SU-DHL-6 (cell line): ENCODE results near the gene CHCT1.
A peak's percentile ranks its signal among the peaks of the same experiment; 100 is the strongest.

ENCODE experiments used
- H2AFZ ChIP-seq: fragments of 200-600 bp; sonication (generic); 2 replicates; pipeline ENCODE4 v1.6.1; 2014; ENCODE audit warnings: low read depth, mild to moderate bottlenecking, moderate library complexity, mixed read lengths, antibody characterized with exemption, low read length; ENCODE audit not compliant: severe bottlenecking
- H3F3A ChIP-seq: fragments of 200-600 bp; shearing (Covaris generic); 2 replicates; pipeline ENCODE4 v1.6.0; 2016; ENCODE audit warnings: antibody characterized with exemption, mild to moderate bottlenecking; ENCODE audit not compliant: insufficient read depth
- H3K27ac ChIP-seq: fragments of 200-600 bp; sonication (generic); 2 replicates; pipeline ENCODE4 v1.5.1; 2016; ENCODE audit warnings: low read depth, mild to moderate bottlenecking, low read length, moderate library complexity, mixed read lengths
- H3K27me3 ChIP-seq: fragments of 200-600 bp; sonication (generic), shearing (Covaris generic); 2 replicates; pipeline ENCODE4 v1.6.0; 2014; ENCODE audit warnings: mild to moderate bottlenecking, low read length
- H3K36me3 ChIP-seq: fragments of 200-600 bp; sonication (generic); 2 replicates; pipeline ENCODE4 v1.6.1; 2014; ENCODE audit warnings: mild to moderate bottlenecking, low read length, mixed read lengths
- H3K4me2 ChIP-seq: fragments of 300-600, 200-600 bp; shearing (Covaris generic), sonication (generic); 2 replicates; pipeline ENCODE4 v1.6.0; 2014; ENCODE audit warnings: low read length, low read depth, mild to moderate bottlenecking; ENCODE audit not compliant: poor library complexity, severe bottlenecking
- H3K4me3 ChIP-seq: fragments of 200-600 bp; sonication (generic); 2 replicates; pipeline ENCODE4 v1.5.1; 2014; ENCODE audit warnings: antibody characterized with exemption, low read length, mild to moderate bottlenecking, mixed read lengths; ENCODE audit not compliant: insufficient read depth, poor library complexity, severe bottlenecking
- H3K79me2 ChIP-seq: fragments of 200-600 bp; sonication (generic); 2 replicates; pipeline ENCODE4 v1.6.1; 2014; ENCODE audit warnings: mild to moderate bottlenecking, low read length, moderate library complexity; ENCODE audit not compliant: insufficient read depth
- H3K9ac ChIP-seq: fragments of 200-600 bp; sonication (generic); 2 replicates; pipeline ENCODE4 v1.7.0; 2014; ENCODE audit warnings: mild to moderate bottlenecking, low read length
- H3K9me2 ChIP-seq: fragments of 200-600 bp; sonication (generic); replicated peaks from 2 replicates; pipeline ENCODE4 v1.6.1; 2014; ENCODE audit warnings: low read length; ENCODE audit not compliant: insufficient read depth
- H3K9me3 ChIP-seq: fragments of 200-600 bp; sonication (generic); 2 replicates; pipeline ENCODE4 v1.6.1; 2014; ENCODE audit warnings: low read length, mixed read lengths; ENCODE audit not compliant: insufficient read depth
- H4K20me1 ChIP-seq: fragments of 200-600 bp; sonication (generic); 2 replicates; pipeline ENCODE4 v1.6.1; 2014; ENCODE audit warnings: low read depth, mild to moderate bottlenecking, antibody characterized with exemption, low read length, moderate library complexity, mixed read lengths
- CTCF ChIP-seq: fragments of 200-600 bp; sonication (generic); IDR thresholded peaks from one replicate; pipeline ENCODE4 v1.5.1; 2017; ENCODE audit warnings: antibody characterized with exemption, mild to moderate bottlenecking, low read length, moderate library complexity; ENCODE audit not compliant: insufficient read depth, poor library complexity, severe bottlenecking
- EZH2phosphoT487 ChIP-seq: fragments of 200-600 bp; sonication (generic), shearing (Covaris generic); conservative IDR thresholded peaks from 2 replicates; pipeline ENCODE4 v1.6.1; 2018; ENCODE audit warnings: mild to moderate bottlenecking, antibody characterized with exemption, low read length, moderate library complexity, mixed read lengths

The CHCT1 gene

GRCh38 chr17:60396412-60396811 is 25.9 kb upstream of the CHCT1 start:
- Histone ChIP-seq H3K9me2 (no peaks in the 10 kb centered on the region), H3K36me3 (no peaks in the 10 kb centered on the region), H3K4me2 (no peak overlapping the region), H3K79me2 (no peaks in the 10 kb centered on the region), H3K27ac (no peak overlapping the region), H4K20me1 (no peaks in the 10 kb centered on the region), H3K9ac (no peak overlapping the region), H3K4me3 (no peak overlapping the region), H3K27me3 (no peaks in the 10 kb centered on the region), H3K9me3 (no peaks in the 10 kb centered on the region), H3F3A (peaks cover 9% of the 10 kb centered on the region), H2AFZ (no peak overlapping the region)
- TF ChIP-seq EZH2phosphoT487 (no peak), CTCF (no peak)

GRCh38 chr17:60398227-60398959 is 23.9 kb upstream of the CHCT1 start:
- no peak overlapping the region for H3K4me3 ChIP-seq
- no peaks in the 10 kb centered on the region for H3K27me3 ChIP-seq
- peaks cover under 1% of the 10 kb centered on the region for H3F3A ChIP-seq
- no peaks in the 10 kb centered on the region for H3K9me2 ChIP-seq
- no peaks in the 10 kb centered on the region for H4K20me1 ChIP-seq
- no peak overlapping the region for H2AFZ ChIP-seq
- TF ChIP-seq CTCF (no peak), EZH2phosphoT487 (no peak)
- H3K9ac ChIP-seq: no peak overlapping the region
- no peaks in the 10 kb centered on the region for H3K36me3 ChIP-seq
- H3K79me2 ChIP-seq: no peaks in the 10 kb centered on the region
- no peaks in the 10 kb centered on the region for H3K9me3 ChIP-seq
- H3K4me2 ChIP-seq: peak overlapping the region; percentile 3
- no peak overlapping the region for H3K27ac ChIP-seq

- H3K27ac ChIP-seq: no peak overlapping the region
- H3K27me3 ChIP-seq: no peaks in the 10 kb centered on the region
- H2AFZ ChIP-seq: no peak overlapping the region
- H3K36me3 ChIP-seq: no peaks in the 10 kb centered on the region
- TF ChIP-seq CTCF: no peak
- TF ChIP-seq EZH2phosphoT487: no peak
- no peak overlapping the region for H3K9ac ChIP-seq
- H3K9me2 ChIP-seq: no peaks in the 10 kb centered on the region
- H3F3A ChIP-seq: no peaks in the 10 kb centered on the region
- no peak overlapping the region for H3K4me3 ChIP-seq
- no peak overlapping the region for H3K4me2 ChIP-seq
- H4K20me1 ChIP-seq: no peaks in the 10 kb centered on the region
- H3K79me2 ChIP-seq: no peaks in the 10 kb centered on the region
- no peaks in the 10 kb centered on the region for H3K9me3 ChIP-seq
Observed at GRCh38 chr17:60401819-60402218, 20.5 kb upstream of the CHCT1 start.
